Neural cell (in vitro differentiated cells): ENCODE results near the gene PGF. TPM values are rescaled to one million over a fixed set of nuclear protein-coding genes. Genes with fewer than 3 reads are reported as not detected.

ENCODE experiments used
- H2AFZ ChIP-seq: fragments of 200-600, 300-800 bp; sonication (generic), shearing (Covaris generic); 2 replicates; pipeline ENCODE4 v1.6.0; 2014; ENCODE audit warnings: low read depth, mild to moderate bottlenecking, antibody characterized with exemption, low read length, moderate library complexity
- H3F3A ChIP-seq: fragments of 200-600 bp; shearing (Covaris generic); 2 replicates; pipeline ENCODE4 v1.6.1; 2016; ENCODE audit warnings: mild to moderate bottlenecking, moderate library complexity, mixed read lengths, antibody characterized with exemption, low read length; ENCODE audit not compliant: insufficient read depth, poor library complexity, severe bottlenecking
- H3K27ac ChIP-seq: fragments of 200-600, 300-800 bp; sonication (generic), shearing (Covaris generic); 2 replicates; pipeline ENCODE4 v1.5.1; 2014; ENCODE audit warnings: mild to moderate bottlenecking, low read length, moderate library complexity
- H3K27me3 ChIP-seq: fragments of 300-800, 200-600 bp; sonication (generic), shearing (Covaris generic); 2 replicates; pipeline ENCODE4 v1.6.0; 2014; ENCODE audit warnings: mild to moderate bottlenecking, low read depth, low read length, moderate library complexity; ENCODE audit not compliant: insufficient read depth
- H3K36me3 ChIP-seq: fragments of 300-800, 200-600 bp; sonication (generic), shearing (Covaris generic); 2 replicates; pipeline ENCODE4 v1.5.1; 2014; ENCODE audit warnings: mild to moderate bottlenecking, antibody characterized with exemption, low read length, moderate library complexity; ENCODE audit not compliant: insufficient read depth
- H3K4me2 ChIP-seq: fragments of 300-800, 200-600 bp; sonication (generic), shearing (Covaris generic); 2 replicates; pipeline ENCODE4 v1.6.0; 2014; ENCODE audit warnings: mild to moderate bottlenecking, low read length
- H3K4me3 ChIP-seq: fragments of 300-800, 200-600 bp; sonication (generic), shearing (Covaris generic); 2 replicates; pipeline ENCODE4 v1.5.1; 2014; ENCODE audit warnings: mild to moderate bottlenecking, low read length, moderate library complexity
- H3K79me2 ChIP-seq: fragments of 200-600 bp; shearing (Covaris generic); replicated peaks from 2 replicates; pipeline ENCODE4 v1.6.0; 2014; ENCODE audit warnings: mild to moderate bottlenecking, low read length, moderate library complexity; ENCODE audit not compliant: insufficient read depth
- H3K9ac ChIP-seq: fragments of 300-800, 200-600 bp; sonication (generic), shearing (Covaris generic); 2 replicates; pipeline ENCODE4 v1.6.1; 2016; ENCODE audit warnings: mild to moderate bottlenecking, low read length, mixed read lengths
- H3K9me2 ChIP-seq: fragments of 200-600 bp; shearing (Covaris generic); 2 replicates; pipeline ENCODE4 v1.6.1; 2016; ENCODE audit warnings: mild to moderate bottlenecking, low read length, mixed read lengths; ENCODE audit not compliant: insufficient read depth
- H3K9me3 ChIP-seq: fragments of 200-600, 300-800 bp; sonication (generic), shearing (Covaris generic); 2 replicates; pipeline ENCODE4 v1.6.1; 2016; ENCODE audit warnings: mild to moderate bottlenecking, mixed run types, low read length, moderate library complexity, mixed read lengths
- H4K20me1 ChIP-seq: fragments of 200-600 bp; shearing (Covaris generic); 2 replicates; pipeline ENCODE4 v1.6.1; 2016; ENCODE audit warnings: mild to moderate bottlenecking, mixed run types; ENCODE audit not compliant: insufficient read depth
- EP300 ChIP-seq: fragments of 450-650 bp; conservative IDR thresholded peaks from 2 replicates; pipeline ENCODE4 v1.6.1; 2014; ENCODE audit warnings: antibody characterized with exemption, mild to moderate bottlenecking, moderate library complexity; ENCODE audit not compliant: poor library complexity, severe bottlenecking
- EZH2 ChIP-seq: fragments of 200-600, 300-800 bp; shearing (Covaris generic), sonication (generic); IDR thresholded peaks from 2 replicates; pipeline ENCODE4 v1.6.1; 2014; ENCODE audit warnings: antibody characterized with exemption, low read length, borderline replicate concordance, mild to moderate bottlenecking; ENCODE audit not compliant: insufficient read depth, poor library complexity, severe bottlenecking
- MXI1 ChIP-seq: fragments of 450-650 bp; conservative IDR thresholded peaks from 2 replicates; pipeline ENCODE4 v1.6.1; 2014; ENCODE audit warnings: antibody characterized with exemption, mild to moderate bottlenecking; ENCODE audit not compliant: poor library complexity, severe bottlenecking
- POLR2AphosphoS5 ChIP-seq: IDR thresholded peaks from 2 replicates; pipeline ENCODE4 v1.6.1; 2012
- RAD21 ChIP-seq: fragments of 450-650 bp; conservative IDR thresholded peaks from 2 replicates; pipeline ENCODE4 v1.6.1; 2014; ENCODE audit warnings: antibody characterized with exemption, mild to moderate bottlenecking, moderate library complexity
- REST ChIP-seq: IDR thresholded peaks from 2 replicates; pipeline ENCODE4 v1.6.1; 2012; ENCODE audit warnings: borderline replicate concordance
- SMC3 ChIP-seq: fragments of 450-650 bp; conservative IDR thresholded peaks from 2 replicates; pipeline ENCODE4 v1.6.1; 2014; ENCODE audit warnings: antibody characterized with exemption, mild to moderate bottlenecking, moderate library complexity; ENCODE audit not compliant: poor library complexity
- TAF1 ChIP-seq: IDR thresholded peaks from 2 replicates; pipeline ENCODE4 v1.6.1; 2012; ENCODE audit warnings: low read depth
- polyA plus RNA-seq: library from polyadenylated mRNA; depleted of rRNA; stranded (reverse); fragments of >200 nt; gene quantifications from 2 replicates; pipeline ENCODE4 v1.2.3, GENCODE V29; 2014
- TF ChIP-seq, protein P1 (sequence below): fragments of 450-650 bp; IDR thresholded peaks from 2 replicates; pipeline ENCODE4 v1.5.1; 2014; ENCODE audit warnings: antibody characterized with exemption, mild to moderate bottlenecking, moderate library complexity; ENCODE audit not compliant: poor library complexity, severe bottlenecking

Gene PGF
- polyA plus RNA-seq, 1 donor from 2014 or later = not detected

DNA sequence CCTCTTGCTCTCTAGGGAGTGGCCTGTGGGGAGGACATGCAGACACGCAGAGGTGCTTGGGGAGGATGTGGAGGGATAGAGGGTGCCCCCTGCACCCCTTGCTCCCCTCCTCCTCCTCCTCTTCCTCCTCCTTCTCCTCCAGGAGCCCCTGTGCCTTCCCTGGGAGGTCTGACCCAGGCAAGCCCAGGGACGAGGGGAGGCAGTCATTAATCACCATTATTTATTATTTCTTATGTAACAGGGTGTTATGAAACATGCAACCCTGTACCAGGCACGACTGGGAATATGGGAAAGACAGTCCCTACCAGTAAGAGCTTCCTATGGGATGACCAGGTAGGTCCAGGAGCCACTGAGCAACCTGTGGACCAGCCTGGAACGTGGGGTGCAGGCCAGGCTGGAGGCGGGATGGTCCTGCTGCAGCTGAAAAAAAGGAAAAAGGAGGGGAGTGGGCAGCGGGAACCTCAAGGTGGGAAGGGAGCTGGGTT, 22.5 kb upstream of the PGF start:
- no peak overlapping the region for H3K27ac ChIP-seq
- H3K4me2 ChIP-seq = no peak overlapping the region

DNA sequence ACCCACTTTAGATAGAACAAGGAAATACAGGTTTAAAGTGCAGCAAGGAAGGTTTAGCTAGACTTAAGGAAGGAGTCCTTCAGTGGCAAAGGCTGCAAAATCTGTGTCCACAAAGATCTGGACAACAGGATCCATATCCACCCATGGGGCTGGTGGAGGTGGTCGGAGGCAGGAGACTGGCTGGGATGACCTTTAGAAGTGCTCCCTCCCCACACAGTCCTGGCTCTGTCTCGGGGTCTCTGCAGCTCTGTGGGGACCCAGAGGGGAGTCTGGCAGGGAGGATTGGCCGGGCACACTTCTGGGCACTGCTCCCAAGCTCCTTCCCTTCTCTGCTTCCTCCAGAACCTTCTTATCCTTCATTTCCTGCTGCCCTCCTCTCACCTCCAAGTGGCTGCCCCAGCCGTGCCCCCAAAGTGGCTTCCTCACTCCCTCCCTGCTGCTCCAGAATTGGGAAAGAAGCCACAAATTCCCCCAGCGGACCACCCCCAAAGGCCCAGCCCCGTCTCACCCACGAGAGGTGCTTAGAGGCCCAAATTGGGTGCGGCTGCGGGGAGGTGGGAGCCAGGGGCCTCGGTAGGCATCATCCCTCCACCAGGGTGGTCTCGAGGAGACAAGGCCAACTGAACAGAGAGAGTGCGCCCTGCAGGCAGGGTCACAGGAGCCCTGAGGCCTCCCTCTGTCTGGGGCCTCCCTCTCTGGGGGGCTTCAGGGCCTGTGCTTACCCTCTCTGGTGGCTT, 21.9 kb upstream of the PGF start:
- H3K9me3 ChIP-seq = no peaks in the 10 kb centered on the region
- H3K9ac ChIP-seq = no peak overlapping the region
- H3K79me2 ChIP-seq = no peaks in the 10 kb centered on the region
- no peak overlapping the region for H3K4me3 ChIP-seq
- no peaks in the 10 kb centered on the region for H3K36me3 ChIP-seq
- H3K27me3 ChIP-seq = no peaks in the 10 kb centered on the region
- H4K20me1 ChIP-seq = no peaks in the 10 kb centered on the region
- no peak overlapping the region for H3K4me2 ChIP-seq
- H3F3A ChIP-seq = no peaks in the 10 kb centered on the region
- H3K27ac ChIP-seq = no peak overlapping the region
- H2AFZ ChIP-seq = no peak overlapping the region
- no peaks in the 10 kb centered on the region for H3K9me2 ChIP-seq
- no peak for TF ChIP-seq TAF1
- no peak for TF ChIP-seq POLR2AphosphoS5
- TF ChIP-seq SMC3 = no peak
- TF ChIP-seq, protein P1, sequence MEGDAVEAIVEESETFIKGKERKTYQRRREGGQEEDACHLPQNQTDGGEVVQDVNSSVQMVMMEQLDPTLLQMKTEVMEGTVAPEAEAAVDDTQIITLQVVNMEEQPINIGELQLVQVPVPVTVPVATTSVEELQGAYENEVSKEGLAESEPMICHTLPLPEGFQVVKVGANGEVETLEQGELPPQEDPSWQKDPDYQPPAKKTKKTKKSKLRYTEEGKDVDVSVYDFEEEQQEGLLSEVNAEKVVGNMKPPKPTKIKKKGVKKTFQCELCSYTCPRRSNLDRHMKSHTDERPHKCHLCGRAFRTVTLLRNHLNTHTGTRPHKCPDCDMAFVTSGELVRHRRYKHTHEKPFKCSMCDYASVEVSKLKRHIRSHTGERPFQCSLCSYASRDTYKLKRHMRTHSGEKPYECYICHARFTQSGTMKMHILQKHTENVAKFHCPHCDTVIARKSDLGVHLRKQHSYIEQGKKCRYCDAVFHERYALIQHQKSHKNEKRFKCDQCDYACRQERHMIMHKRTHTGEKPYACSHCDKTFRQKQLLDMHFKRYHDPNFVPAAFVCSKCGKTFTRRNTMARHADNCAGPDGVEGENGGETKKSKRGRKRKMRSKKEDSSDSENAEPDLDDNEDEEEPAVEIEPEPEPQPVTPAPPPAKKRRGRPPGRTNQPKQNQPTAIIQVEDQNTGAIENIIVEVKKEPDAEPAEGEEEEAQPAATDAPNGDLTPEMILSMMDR = no peak
- TF ChIP-seq EP300 = no peak
- no peak for TF ChIP-seq EZH2
- TF ChIP-seq RAD21 = no peak

More for the DNA sequence above, 22.5 kb upstream of the PGF start:
- Histone ChIP-seq H3K9me3 (no peaks in the 10 kb centered on the region), H4K20me1 (no peaks in the 10 kb centered on the region), H3K9me2 (no peaks in the 10 kb centered on the region), H3K36me3 (no peaks in the 10 kb centered on the region), H3K9ac (no peak overlapping the region), H3K79me2 (no peaks in the 10 kb centered on the region), H2AFZ (no peak overlapping the region), H3F3A (no peaks in the 10 kb centered on the region), H3K4me3 (no peak overlapping the region), H3K27me3 (no peaks in the 10 kb centered on the region)
- TF ChIP-seq POLR2AphosphoS5 (no peak), SMC3 (no peak), EP300 (no peak), MXI1 (no peak), REST (no peak), EZH2 (no peak), RAD21 (no peak), TAF1 (no peak)
- TF ChIP-seq, protein P1 = no peak
